Measurements from ENCODE around the gene RPL39. TPM values are rescaled to one million over a fixed set of nuclear protein-coding genes. Genes with fewer than 3 reads are reported as not detected.

RPL39 gene
- total and polyA plus RNA-seq, 8 donors, result 117 to 8,391 (median 2,589) TPM

DNA sequence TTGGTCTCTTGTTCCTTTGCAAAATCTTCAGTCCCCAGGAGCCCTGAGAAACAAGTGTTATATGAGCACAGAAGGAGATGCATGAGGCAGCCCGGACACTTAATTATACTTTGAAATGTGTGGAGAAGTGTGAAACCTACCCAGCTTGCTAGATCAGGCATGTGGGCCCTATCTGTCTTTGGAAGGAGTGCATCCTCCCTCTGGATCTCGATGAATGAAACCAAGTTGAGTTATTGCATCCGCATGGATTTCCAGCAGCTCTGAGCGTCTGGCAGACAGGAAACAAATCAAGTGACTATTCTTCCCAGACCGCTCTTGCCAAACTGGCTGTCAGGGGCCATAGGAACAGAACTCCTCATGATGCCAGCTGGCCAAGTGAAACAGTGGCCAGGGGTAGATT, 52.7 kb downstream of the RPL39 start:
- Histone ChIP-seq H3K27ac (no peak overlapping the region), H3K9me3 (no peaks in the 10 kb centered on the region), H3K4me1 (peaks cover 0 to 7% (median 0%) of the 10 kb centered on the region in 4 donors), H3K36me3 (no peaks in the 10 kb centered on the region), H3K4me3 (no peak overlapping the region), H3K27me3 (no peaks in the 10 kb centered on the region)
- DNase-seq, result no peak
- 65 to 81% (median 71%) methylated on average over 5 of the region's 5 CpGs for WGBS, 5 donors
- intact Hi-C loops (cut with DNase I; ENCODE audit: low total_unique reads), result no loop called here
- TF ChIP-seq, protein P1, sequence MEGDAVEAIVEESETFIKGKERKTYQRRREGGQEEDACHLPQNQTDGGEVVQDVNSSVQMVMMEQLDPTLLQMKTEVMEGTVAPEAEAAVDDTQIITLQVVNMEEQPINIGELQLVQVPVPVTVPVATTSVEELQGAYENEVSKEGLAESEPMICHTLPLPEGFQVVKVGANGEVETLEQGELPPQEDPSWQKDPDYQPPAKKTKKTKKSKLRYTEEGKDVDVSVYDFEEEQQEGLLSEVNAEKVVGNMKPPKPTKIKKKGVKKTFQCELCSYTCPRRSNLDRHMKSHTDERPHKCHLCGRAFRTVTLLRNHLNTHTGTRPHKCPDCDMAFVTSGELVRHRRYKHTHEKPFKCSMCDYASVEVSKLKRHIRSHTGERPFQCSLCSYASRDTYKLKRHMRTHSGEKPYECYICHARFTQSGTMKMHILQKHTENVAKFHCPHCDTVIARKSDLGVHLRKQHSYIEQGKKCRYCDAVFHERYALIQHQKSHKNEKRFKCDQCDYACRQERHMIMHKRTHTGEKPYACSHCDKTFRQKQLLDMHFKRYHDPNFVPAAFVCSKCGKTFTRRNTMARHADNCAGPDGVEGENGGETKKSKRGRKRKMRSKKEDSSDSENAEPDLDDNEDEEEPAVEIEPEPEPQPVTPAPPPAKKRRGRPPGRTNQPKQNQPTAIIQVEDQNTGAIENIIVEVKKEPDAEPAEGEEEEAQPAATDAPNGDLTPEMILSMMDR (IDR thresholded peaks at IDR 0.05), result no peak
- TF ChIP-seq EP300 (IDR thresholded peaks at IDR 0.05) (no peak), POLR2AphosphoS5 (IDR thresholded peaks at IDR 0.05) (no peak), POLR2A (IDR thresholded peaks at IDR 0.05) (no peak)

Small RNA genes within 50 kb of the gene (small RNA-seq; reads per million reads assigned to genes)
- gene SNORA69, result 0 reads per million in 4 donors

Other genes with a start within 250 kb of the RPL39 start
- 10 to 100 TPM in 4 of 5 donors, 1 to 10 TPM in 1; 9.8 to 60.8 (median 15.8) TPM for gene STEEP1, start 226.2 kb downstream of the RPL39 start, total RNA-seq
- 10 to 100 TPM; 13.1 to 23.1 (median 14.1) TPM for gene STEEP1, start 226.2 kb downstream of the RPL39 start, polyA plus RNA-seq
- gene UBE2A, start 217.1 kb downstream of the RPL39 start, total RNA-seq, result 10 to 100 TPM in 3 of 5 donors, 1 to 10 TPM in 2; 4.5 to 49.8 (median 12.8) TPM
- gene UBE2A, start 217.1 kb downstream of the RPL39 start, polyA plus RNA-seq, result 10 to 100 TPM; 38.9 to 62.0 (median 46.3) TPM
- 1 to 10 TPM; 1.7 to 8.3 (median 7.1) TPM for gene NKRF, start 185.2 kb downstream of the RPL39 start, total RNA-seq
- 1 to 10 TPM; 2.4 to 4.9 (median 2.4) TPM for gene NKRF, start 185.2 kb downstream of the RPL39 start, polyA plus RNA-seq
- 10 to 100 TPM; 14.3 to 35.3 (median 23.3) TPM for gene SEPTIN6, start 98.5 kb downstream of the RPL39 start, total RNA-seq
- gene SEPTIN6, start 98.5 kb downstream of the RPL39 start, polyA plus RNA-seq, result 1 to 10 TPM; 7.6 to 9.3 (median 8.2) TPM
- 10 to 100 TPM in 1 of 5 donors, not detected in 4; 33.6 TPM for gene SOWAHD, start 33.0 kb downstream of the RPL39 start, total RNA-seq
- gene SOWAHD, start 33.0 kb downstream of the RPL39 start, polyA plus RNA-seq, result 1 to 10 TPM; 1.5 to 2.0 (median 1.6) TPM
- gene UPF3B, start 61.3 kb upstream of the RPL39 start, total RNA-seq, result 10 to 100 TPM in 1 of 5 donors, 1 to 10 TPM in 4; 1.2 to 10.7 (median 6.7) TPM
- gene UPF3B, start 61.3 kb upstream of the RPL39 start, polyA plus RNA-seq, result 10 to 100 TPM in 1 of 3 donors, 1 to 10 TPM in 2; 6.4 to 25.1 (median 9.8) TPM
- 10 to 100 TPM in 3 of 5 donors, 1 to 10 TPM in 2; 9.5 to 42.0 (median 10.9) TPM for gene RNF113A, start 80.1 kb upstream of the RPL39 start, total RNA-seq
- gene RNF113A, start 80.1 kb upstream of the RPL39 start, polyA plus RNA-seq, result 10 to 100 TPM; 14.4 to 26.4 (median 19.5) TPM
- 10 to 100 TPM; 46.2 to 72.1 (median 64.3) TPM for gene NDUFA1, start 80.2 kb upstream of the RPL39 start, total RNA-seq
- 100 to 1,000 TPM; 214 to 260 (median 220) TPM for gene NDUFA1, start 80.2 kb upstream of the RPL39 start, polyA plus RNA-seq
- not detected for gene AKAP14, start 104.3 kb upstream of the RPL39 start, total RNA-seq
- gene AKAP14, start 104.3 kb upstream of the RPL39 start, polyA plus RNA-seq, result not detected
- 1 to 10 TPM in 4 of 5 donors, under 1 TPM in 1; 0.58 to 7.5 (median 6.1) TPM for gene NKAP, start 152.1 kb upstream of the RPL39 start, total RNA-seq
- gene NKAP, start 152.1 kb upstream of the RPL39 start, polyA plus RNA-seq, result 1 to 10 TPM; 3.7 to 6.7 (median 6.3) TPM